Measurements from ENCODE around the gene SPSB1.

The SPSB1 gene

GRCh38 chr1:9261496-9261895, 31.2 kb upstream of the SPSB1 start:
- H3K9ac ChIP-seq (ENCODE audit: insufficient read length, low read depth): no peak overlapping the region
- no peak for TF ChIP-seq ZNF274 (IDR thresholded peaks at IDR 0.05; ENCODE audit: low read depth, low read length)
- no peak for TF ChIP-seq SUZ12 (IDR thresholded peaks at IDR 0.05; ENCODE audit: extremely low read depth, insufficient read depth, insufficient read length)
- TF ChIP-seq YY1 (IDR thresholded peaks at IDR 0.05; ENCODE audit: insufficient read depth, insufficient read length): no peak
- peaks cover 15% of the 10 kb centered on the region for H3K36me3 ChIP-seq (ENCODE audit: insufficient read depth, insufficient read length, low read length)
- no peaks in the 10 kb centered on the region for H3K4me1 ChIP-seq (ENCODE audit: insufficient read depth, insufficient read length)
- no peaks in the 10 kb centered on the region for H3K27me3 ChIP-seq (ENCODE audit: insufficient read depth, insufficient read length)
- DNase-seq (ENCODE audit: low read depth, low spot score): no peak
- peaks cover 21% of the 10 kb centered on the region for H3K9me3 ChIP-seq (ENCODE audit: insufficient read depth, low read length)
- H3K4me3 ChIP-seq (ENCODE audit: insufficient read length, low read depth): no peak overlapping the region

- peaks cover 2% of the 10 kb centered on the region for H3K4me1 ChIP-seq (ENCODE audit: insufficient read depth, insufficient read length)
- peaks cover 15% of the 10 kb centered on the region for H3K36me3 ChIP-seq (ENCODE audit: insufficient read depth, insufficient read length, low read length)
- no peak for DNase-seq (ENCODE audit: low read depth, low spot score)
- no peak overlapping the region for H3K9ac ChIP-seq (ENCODE audit: insufficient read length, low read depth)
- TF ChIP-seq SUZ12 (IDR thresholded peaks at IDR 0.05; ENCODE audit: extremely low read depth, insufficient read depth, insufficient read length): no peak
- TF ChIP-seq YY1 (IDR thresholded peaks at IDR 0.05; ENCODE audit: insufficient read depth, insufficient read length): no peak
- TF ChIP-seq ZNF274 (IDR thresholded peaks at IDR 0.05; ENCODE audit: low read depth, low read length): no peak
- no peak overlapping the region for H3K4me3 ChIP-seq (ENCODE audit: insufficient read length, low read depth)
- H3K9me3 ChIP-seq (ENCODE audit: insufficient read depth, low read length): peaks cover 21% of the 10 kb centered on the region
- H3K27me3 ChIP-seq (ENCODE audit: insufficient read depth, insufficient read length): no peaks in the 10 kb centered on the region
Measured at GRCh38 chr1:9262096-9262986, 30.4 kb upstream of the SPSB1 start.

- Histone ChIP-seq H3K9me3 (ENCODE audit: insufficient read depth, low read length) (peaks cover 16% of the 10 kb centered on the region), H3K4me3 (ENCODE audit: insufficient read length, low read depth) (no peak overlapping the region), H3K4me1 (ENCODE audit: insufficient read depth, insufficient read length) (peaks cover 4% of the 10 kb centered on the region), H3K36me3 (ENCODE audit: insufficient read depth, insufficient read length, low read length) (peaks cover 15% of the 10 kb centered on the region), H3K9ac (ENCODE audit: insufficient read length, low read depth) (no peak overlapping the region), H3K27me3 (ENCODE audit: insufficient read depth, insufficient read length) (no peaks in the 10 kb centered on the region)
- DNase-seq (ENCODE audit: low read depth, low spot score): no peak
- TF ChIP-seq ZNF274 (IDR thresholded peaks at IDR 0.05; ENCODE audit: low read depth, low read length) (no peak), YY1 (IDR thresholded peaks at IDR 0.05; ENCODE audit: insufficient read depth, insufficient read length) (no peak), SUZ12 (IDR thresholded peaks at IDR 0.05; ENCODE audit: extremely low read depth, insufficient read depth, insufficient read length) (no peak)
Measured at GRCh38 chr1:9263276-9263855, 29.3 kb upstream of the SPSB1 start.

DNA sequence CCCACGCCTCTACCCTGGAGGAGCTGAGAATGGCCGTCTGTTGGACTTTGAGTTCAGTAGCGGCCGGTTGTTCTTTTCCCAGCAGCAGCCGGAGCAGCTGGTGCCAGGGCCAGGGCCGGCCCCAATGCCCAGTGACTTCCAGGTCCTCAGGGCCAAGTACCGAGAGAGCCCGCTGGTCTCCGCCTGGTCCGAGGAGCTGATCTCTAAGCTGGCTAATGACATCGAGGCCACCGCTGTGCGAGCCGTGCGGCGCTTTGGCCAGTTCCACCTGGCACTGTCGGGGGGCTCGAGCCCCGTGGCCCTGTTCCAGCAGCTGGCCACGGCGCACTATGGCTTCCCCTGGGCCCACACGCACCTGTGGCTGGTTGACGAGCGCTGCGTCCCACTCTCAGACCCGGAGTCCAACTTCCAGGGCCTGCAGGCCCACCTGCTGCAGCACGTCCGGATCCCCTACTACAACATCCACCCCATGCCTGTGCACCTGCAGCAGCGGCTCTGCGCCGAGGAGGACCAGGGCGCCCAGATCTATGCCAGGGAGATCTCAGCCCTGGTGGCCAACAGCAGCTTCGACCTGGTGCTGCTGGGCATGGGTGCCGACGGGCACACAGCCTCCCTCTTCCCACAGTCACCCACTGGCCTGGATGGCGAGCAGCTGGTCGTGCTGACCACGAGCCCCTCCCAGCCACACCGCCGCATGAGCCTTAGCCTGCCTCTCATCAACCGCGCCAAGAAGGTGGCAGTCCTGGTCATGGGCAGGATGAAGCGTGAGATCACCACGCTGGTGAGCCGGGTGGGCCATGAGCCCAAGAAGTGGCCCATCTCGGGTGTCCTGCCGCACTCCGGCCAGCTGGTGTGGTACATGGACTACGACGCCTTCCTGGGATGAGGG, 28.5 kb upstream of the SPSB1 start:
- DNase-seq (ENCODE audit: low read depth, low spot score): no peak
- Histone ChIP-seq H3K4me3 (ENCODE audit: insufficient read length, low read depth) (no peak overlapping the region), H3K9ac (ENCODE audit: insufficient read length, low read depth) (no peak overlapping the region), H3K27me3 (ENCODE audit: insufficient read depth, insufficient read length) (no peaks in the 10 kb centered on the region), H3K36me3 (ENCODE audit: insufficient read depth, insufficient read length, low read length) (peaks cover 15% of the 10 kb centered on the region), H3K4me1 (ENCODE audit: insufficient read depth, insufficient read length) (peaks cover 4% of the 10 kb centered on the region), H3K9me3 (ENCODE audit: insufficient read depth, low read length) (peaks cover 11% of the 10 kb centered on the region)
- TF ChIP-seq ZNF274 (IDR thresholded peaks at IDR 0.05; ENCODE audit: low read depth, low read length) (no peak), SUZ12 (IDR thresholded peaks at IDR 0.05; ENCODE audit: extremely low read depth, insufficient read depth, insufficient read length) (no peak)

DNA sequence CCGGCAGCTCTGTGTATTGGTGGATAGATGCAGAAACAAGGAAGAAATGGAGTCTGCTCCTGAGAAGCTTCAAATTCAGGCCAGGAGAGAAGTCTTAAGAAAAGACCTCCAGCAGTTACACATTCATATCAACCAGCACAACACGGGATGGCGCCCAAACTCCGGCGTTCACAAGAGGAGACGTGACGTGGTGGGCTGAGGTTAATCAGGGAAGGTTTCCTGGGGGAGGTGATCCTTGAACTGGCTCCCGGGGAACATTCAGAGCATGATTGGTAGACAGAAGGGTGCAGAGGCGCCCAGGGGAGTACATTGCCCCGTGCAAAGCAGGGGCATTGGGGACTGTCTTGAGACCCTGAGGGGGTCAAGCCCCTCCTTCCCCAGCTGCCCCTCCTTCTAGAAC, 27.7 kb upstream of the SPSB1 start:
- Histone ChIP-seq H3K9me3 (ENCODE audit: insufficient read depth, low read length) (peaks cover 3% of the 10 kb centered on the region; the same call in 1 of the 2 replicates), H3K9ac (ENCODE audit: insufficient read length, low read depth) (no peak overlapping the region), H3K27me3 (ENCODE audit: insufficient read depth, insufficient read length) (no peaks in the 10 kb centered on the region), H3K36me3 (ENCODE audit: insufficient read depth, insufficient read length, low read length) (peaks cover 15% of the 10 kb centered on the region), H3K4me3 (ENCODE audit: insufficient read length, low read depth) (no peak overlapping the region), H3K4me1 (ENCODE audit: insufficient read depth, insufficient read length) (peaks cover 4% of the 10 kb centered on the region)
- TF ChIP-seq SUZ12 (IDR thresholded peaks at IDR 0.05; ENCODE audit: extremely low read depth, insufficient read depth, insufficient read length) (no peak), YY1 (IDR thresholded peaks at IDR 0.05; ENCODE audit: insufficient read depth, insufficient read length) (no peak), ZNF274 (IDR thresholded peaks at IDR 0.05; ENCODE audit: low read depth, low read length) (no peak)
- no peak for DNase-seq (ENCODE audit: low read depth, low spot score)

GRCh38 chr1:9265968-9266367, 26.7 kb upstream of the SPSB1 start:
- TF ChIP-seq ZNF274 (IDR thresholded peaks at IDR 0.05; ENCODE audit: low read depth, low read length) (no peak), YY1 (IDR thresholded peaks at IDR 0.05; ENCODE audit: insufficient read depth, insufficient read length) (no peak)

DNA sequence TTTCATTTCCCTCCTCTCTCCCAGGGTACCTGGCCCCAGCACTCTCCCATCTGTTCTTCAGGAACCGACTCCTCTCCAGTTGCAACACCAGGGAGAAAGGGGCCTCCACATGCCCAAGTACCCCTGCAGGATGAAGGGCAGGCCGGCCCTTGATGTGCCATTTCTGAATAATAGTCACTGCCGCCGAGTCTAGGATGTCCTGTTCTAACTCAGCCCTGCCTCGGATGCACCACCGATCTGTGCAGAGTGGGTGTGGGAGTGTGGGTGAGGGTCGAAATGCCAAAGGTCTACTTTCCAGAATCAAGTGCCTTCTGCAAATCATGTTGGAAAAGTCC, 25.4 kb upstream of the SPSB1 start:
- H3K4me1 ChIP-seq (ENCODE audit: insufficient read depth, insufficient read length): peaks cover 8% of the 10 kb centered on the region
- peaks cover 15% of the 10 kb centered on the region for H3K36me3 ChIP-seq (ENCODE audit: insufficient read depth, insufficient read length, low read length)
- no peak for DNase-seq (ENCODE audit: low read depth, low spot score)
- TF ChIP-seq ZNF274 (IDR thresholded peaks at IDR 0.05; ENCODE audit: low read depth, low read length): no peak
- TF ChIP-seq SUZ12 (IDR thresholded peaks at IDR 0.05; ENCODE audit: extremely low read depth, insufficient read depth, insufficient read length): no peak
- no peak for TF ChIP-seq YY1 (IDR thresholded peaks at IDR 0.05; ENCODE audit: insufficient read depth, insufficient read length)
- no peak overlapping the region for H3K4me3 ChIP-seq (ENCODE audit: insufficient read length, low read depth)
- H3K9ac ChIP-seq (ENCODE audit: insufficient read length, low read depth): no peak overlapping the region
- H3K9me3 ChIP-seq (ENCODE audit: insufficient read depth, low read length): no peaks in the 10 kb centered on the region
- no peaks in the 10 kb centered on the region for H3K27me3 ChIP-seq (ENCODE audit: insufficient read depth, insufficient read length)

More at GRCh38 chr1:9265968-9266367, 26.7 kb upstream of the SPSB1 start:
- Histone ChIP-seq H3K9ac (ENCODE audit: insufficient read length, low read depth) (no peak overlapping the region), H3K27me3 (ENCODE audit: insufficient read depth, insufficient read length) (no peaks in the 10 kb centered on the region), H3K36me3 (ENCODE audit: insufficient read depth, insufficient read length, low read length) (peaks cover 15% of the 10 kb centered on the region), H3K4me3 (ENCODE audit: insufficient read length, low read depth) (no peak overlapping the region), H3K9me3 (ENCODE audit: insufficient read depth, low read length) (no peaks in the 10 kb centered on the region), H3K4me1 (ENCODE audit: insufficient read depth, insufficient read length) (peaks cover 8% of the 10 kb centered on the region)
- no peak for DNase-seq (ENCODE audit: low read depth, low spot score)

Data from NT2/D1 (cell line).